H1 (cell line): Measurements from ENCODE around the gene MOB3C. TPM values are rescaled to one million over a fixed set of nuclear protein-coding genes. Genes with fewer than 3 reads are reported as not detected.

ENCODE experiments used
- CTCF ChIA-PET: fragments of 300-600 bp; sonication (Branson Sonifier 250); formaldehyde crosslinking; loops from one replicate; lab custom pipeline; 2021; ENCODE audit not compliant: partially characterized antibody; lab: Charles Lee
- POLR2A ChIA-PET: fragments of 300-600 bp; sonication (Branson Sonifier 250); formaldehyde crosslinking; loops from one replicate; lab custom pipeline; 2021; ENCODE audit warnings: inconsistent platforms; ENCODE audit not compliant: partially characterized antibody; lab: Charles Lee
- DNase-seq, 2 experiments: peaks; one replicate each; pipeline versions ENCODE4 v3.0.0 to v3.0.0-alpha.2; 2010 to 2022; ENCODE audit warnings: low spot score in 2 of 2, low read depth in 1 of 2, mixed read lengths in 1 of 2
- FAIRE-seq: peaks from 2 replicates; lab custom pipeline; 2011; peaks lifted over from hg19 to GRCh38; lab: Jason Lieb, UNC
- H2AFZ ChIP-seq: 2 replicates; pipeline ENCODE4 v1.8.1; 2012; ENCODE audit warnings: low read length, inconsistent platforms
- H2AK5ac ChIP-seq: 2 replicates; pipeline ENCODE4 v1.6.1; 2013; ENCODE audit warnings: low read depth, low read length
- H2BK120ac ChIP-seq: replicated peaks from 2 replicates; pipeline ENCODE3; 2013; ENCODE audit warnings: low read depth, low read length, inconsistent platforms
- H2BK12ac ChIP-seq: 2 replicates; pipeline ENCODE4 v1.6.1; 2013; ENCODE audit warnings: low read depth, low read length
- H2BK15ac ChIP-seq: 2 replicates; pipeline ENCODE4 v1.6.1; 2013; ENCODE audit warnings: low read length
- H2BK20ac ChIP-seq: 2 replicates; pipeline ENCODE4 v1.6.1; 2013; ENCODE audit warnings: low read length
- H2BK5ac ChIP-seq: 2 replicates; pipeline ENCODE4 v1.6.1; 2013; ENCODE audit warnings: low read depth, low read length
- H3K14ac ChIP-seq: 2 replicates; pipeline ENCODE4 v1.6.1; 2013; ENCODE audit warnings: inconsistent platforms; ENCODE audit not compliant: insufficient read length
- H3K18ac ChIP-seq: 2 replicates; pipeline ENCODE4 v1.6.1; 2013; ENCODE audit warnings: low read length; ENCODE audit errors: extremely low read depth
- H3K23ac ChIP-seq: 2 replicates; pipeline ENCODE4 v1.6.1; 2013; ENCODE audit warnings: inconsistent platforms; ENCODE audit not compliant: insufficient read length
- H3K23me2 ChIP-seq: 2 replicates; pipeline ENCODE4 v1.6.1; 2013; ENCODE audit warnings: low read depth, low read length
- H3K27ac ChIP-seq: 2 replicates; pipeline ENCODE4 v1.6.1; 2011; ENCODE audit warnings: low read depth, low read length, inconsistent platforms
- H3K27me3 ChIP-seq, 4 experiments: replicated peaks in 1 of 4; 1 replicate in 1 of 4; 2 replicates in 3 of 4; pipeline versions ENCODE4 v1.6.1 to v1.8.1; 2011 to 2013; ENCODE audit warnings: low read length in 3 of 4, mild to moderate bottlenecking in 3 of 4, inconsistent platforms in 2 of 4, mixed read lengths in 2 of 4, moderate library complexity in 1 of 4; ENCODE audit not compliant: control insufficient read depth in 3 of 4, insufficient read depth in 3 of 4; ENCODE audit errors: extremely low read depth in 1 of 4
- H3K36me3 ChIP-seq, 4 experiments: 2 replicates each; pipeline versions ENCODE4 v1.6.1 to v1.8.1; 2011 to 2013; ENCODE audit warnings: mild to moderate bottlenecking in 4 of 4, low read length in 3 of 4, moderate library complexity in 2 of 4, control low read depth in 1 of 4, inconsistent platforms in 1 of 4; ENCODE audit not compliant: insufficient read depth in 4 of 4, control insufficient read depth in 2 of 4
- H3K4ac ChIP-seq: replicated peaks from 2 replicates; pipeline ENCODE3; 2013; ENCODE audit warnings: low read length, low read depth, mixed read lengths, inconsistent platforms; ENCODE audit not compliant: insufficient read length
- H3K4me1 ChIP-seq, 4 experiments: replicated peaks in 1 of 4; 1 replicate in 1 of 4; 2 replicates in 3 of 4; pipeline versions ENCODE4 v1.6.1 to v1.8.1; 2011 to 2013; ENCODE audit warnings: low read length in 3 of 4, inconsistent platforms in 2 of 4, mixed read lengths in 1 of 4; ENCODE audit not compliant: insufficient read depth in 4 of 4, control insufficient read depth in 3 of 4
- H3K4me2 ChIP-seq, 2 experiments: 2 replicates each; pipeline versions ENCODE4 v1.6.1 to v1.8.1; 2011 to 2013; ENCODE audit warnings: low read depth in 2 of 2, low read length in 2 of 2, control low read depth in 1 of 2, inconsistent platforms in 1 of 2, mild to moderate bottlenecking in 1 of 2; ENCODE audit not compliant: insufficient read depth in 1 of 2
- H3K4me3 ChIP-seq, 4 experiments: fragments of 200-600, 300-600 bp in 1 of 4; sonication (generic), shearing (Covaris generic), sonication (Bioruptor Twin) in 1 of 4; 2 replicates each; pipeline versions ENCODE4 v1.5.1 to v1.8.1; 2011 to 2016; ENCODE audit warnings: low read length in 4 of 4, low read depth in 3 of 4, control low read depth in 2 of 4, inconsistent platforms in 2 of 4, mild to moderate bottlenecking in 2 of 4, mixed read lengths in 1 of 4, moderate library complexity in 1 of 4; ENCODE audit not compliant: insufficient read depth in 2 of 4; ENCODE audit errors: extremely low read depth in 1 of 4
- H3K56ac ChIP-seq: replicated peaks from 2 replicates; pipeline ENCODE3; 2013; ENCODE audit warnings: low read depth, mild to moderate bottlenecking, mixed read lengths, low read length, inconsistent platforms; ENCODE audit not compliant: insufficient read length
- H3K79me1 ChIP-seq: 2 replicates; pipeline ENCODE4 v1.6.1; 2013; ENCODE audit warnings: low read depth, low read length, control low read depth
- H3K79me2 ChIP-seq, 2 experiments: 2 replicates each; pipeline versions ENCODE4 v1.6.1 to v1.8.1; 2012 to 2013; ENCODE audit warnings: low read length in 2 of 2, mild to moderate bottlenecking in 2 of 2, inconsistent platforms in 1 of 2; ENCODE audit not compliant: insufficient read depth in 2 of 2, control insufficient read depth in 1 of 2
- H3K9ac ChIP-seq, 4 experiments: replicated peaks in 1 of 4; 1 replicate in 1 of 4; 2 replicates in 3 of 4; pipeline versions ENCODE4 v1.6.1 to v1.8.1; 2011 to 2013; ENCODE audit warnings: low read depth in 3 of 4, low read length in 3 of 4, control low read depth in 2 of 4, mild to moderate bottlenecking in 2 of 4, moderate library complexity in 2 of 4, inconsistent platforms in 1 of 4; ENCODE audit errors: extremely low read depth in 1 of 4
- H3K9me3 ChIP-seq, 2 experiments: 2 replicates each; pipeline versions ENCODE4 v1.6.1 to v1.8.1; 2012 to 2013; ENCODE audit warnings: mild to moderate bottlenecking in 2 of 2, moderate library complexity in 2 of 2, control low read depth in 1 of 2, inconsistent platforms in 1 of 2, low read depth in 1 of 2, low read length in 1 of 2, mixed read lengths in 1 of 2; ENCODE audit not compliant: insufficient read depth in 2 of 2
- H4K20me1 ChIP-seq, 2 experiments: replicated peaks in 1 of 2; 2 replicates each; pipeline versions ENCODE3 to v1.8.1; 2011 to 2013; ENCODE audit warnings: inconsistent platforms in 2 of 2, low read length in 2 of 2, mild to moderate bottlenecking in 1 of 2; ENCODE audit not compliant: insufficient read depth in 2 of 2, control insufficient read depth in 1 of 2
- H4K5ac ChIP-seq: 2 replicates; pipeline ENCODE4 v1.6.1; 2013; ENCODE audit warnings: low read length, low read depth, mixed read lengths, inconsistent platforms; ENCODE audit not compliant: insufficient read length
- H4K8ac ChIP-seq: 2 replicates; pipeline ENCODE4 v1.8.0; 2013; ENCODE audit warnings: mild to moderate bottlenecking, moderate library complexity, low read length, inconsistent platforms; ENCODE audit not compliant: insufficient read depth; ENCODE audit errors: extremely low read depth
- H4K91ac ChIP-seq: replicated peaks from 2 replicates; pipeline ENCODE3; 2013; ENCODE audit warnings: low read length, mixed read lengths, inconsistent platforms; ENCODE audit not compliant: insufficient read length
- ASH2L ChIP-seq: fragments of 200-600, 300-600 bp; sonication (generic); IDR thresholded peaks from one replicate; pipeline ENCODE4 v1.7.1; 2017; ENCODE audit warnings: low read length
- ATF3 ChIP-seq: IDR thresholded peaks from 2 replicates; pipeline ENCODE4 v1.6.1; 2011; ENCODE audit warnings: low read depth, mild to moderate bottlenecking, low read length; ENCODE audit not compliant: insufficient read depth
- BACH1 ChIP-seq: IDR thresholded peaks from 2 replicates; pipeline ENCODE4 v1.6.1; 2012; ENCODE audit warnings: low read length, improper control_type of control experiment
- BCL11A ChIP-seq, 2 experiments: IDR thresholded peaks; one replicate each; pipeline ENCODE4 v1.6.1; 2011; ENCODE audit warnings: low read depth in 2 of 2, low read length in 2 of 2, mild to moderate bottlenecking in 2 of 2
- EZH2 ChIP-seq: fragments of 200-600 bp; sonication (generic); IDR thresholded peaks from 2 replicates; pipeline ENCODE4 v1.7.1; 2012; ENCODE audit warnings: low read depth, mild to moderate bottlenecking, moderate library complexity, low read length, inconsistent platforms; ENCODE audit not compliant: severe bottlenecking
- GABPA ChIP-seq: IDR thresholded peaks from 2 replicates; pipeline ENCODE4 v1.6.1; 2011; ENCODE audit warnings: mild to moderate bottlenecking, low read length, moderate library complexity, borderline replicate concordance; ENCODE audit not compliant: insufficient read depth
- HDAC2 ChIP-seq, 2 experiments: fragments of 300-600 bp in 1 of 2; sonication (generic) in 1 of 2; IDR thresholded peaks; 2 replicates each; pipeline ENCODE4 v1.6.1; 2011 to 2012; ENCODE audit warnings: low read depth in 2 of 2, low read length in 2 of 2, mild to moderate bottlenecking in 2 of 2, moderate library complexity in 2 of 2, borderline replicate concordance in 1 of 2, inconsistent platforms in 1 of 2
- HDAC6 ChIP-seq: IDR thresholded peaks from one replicate; pipeline ENCODE4 v1.7.1; 2012; ENCODE audit warnings: low read depth, mild to moderate bottlenecking, inconsistent platforms, low read length, moderate library complexity
- PHF8 ChIP-seq: fragments of 200-600 bp; sonication (generic); conservative IDR thresholded peaks from 2 replicates; pipeline ENCODE4 v1.7.1; 2012; ENCODE audit warnings: low read depth, mild to moderate bottlenecking, inconsistent platforms, low read length, moderate library complexity
- POU5F1 ChIP-seq: IDR thresholded peaks from 2 replicates; pipeline ENCODE4 v1.6.1; 2011; ENCODE audit warnings: low read depth, mild to moderate bottlenecking, low read length, moderate library complexity
- SIN3A ChIP-seq, 2 experiments: IDR thresholded peaks in 1 of 2; conservative IDR thresholded peaks in 1 of 2; 2 replicates each; pipeline ENCODE4 v1.6.1; 2011 to 2012; ENCODE audit warnings: low read length in 2 of 2, improper control_type of control experiment in 1 of 2, low read depth in 1 of 2, mild to moderate bottlenecking in 1 of 2
- WGBS, 2 experiments: shearing (Covaris generic) in 1 of 2; methylation state at CpG; one replicate each; pipeline versions ENCODE4 v1.1.6 to v1.1.7; 2013 to 2015; ENCODE audit warnings: low lambda C conversion rate in 2 of 2, mixed read lengths in 2 of 2, inconsistent platforms in 1 of 2, low coverage in 1 of 2, missing lambda C conversion rate in 1 of 2; ENCODE audit not compliant: insufficient replicate concordance in 2 of 2, insufficient coverage in 1 of 2, insufficient read length in 1 of 2; ENCODE audit errors: extremely low coverage in 1 of 2, missing lambda C conversion rate in 1 of 2; 5-methylcytosine and 5-hydroxymethylcytosine counted together
- polyA plus RNA-seq, 7 experiments: library from polyadenylated mRNA; depleted of rRNA in 3 of 7; stranded (reverse) in 5 of 7; unstranded in 2 of 7; fragments of >200 nt in 5 of 7; fragments of 200-250 nt in 2 of 7; gene quantifications; 1 replicate in 5 of 7; 2 replicates in 1 of 7; 4 replicates in 1 of 7; pipeline versions ENCODE4 v1.2.1 to v1.2.3, GENCODE V29; 2011 to 2013; ENCODE audit warnings: missing spikeins in 2 of 7, mixed read lengths in 2 of 7
- total RNA-seq: library from RNA; stranded (reverse); fragmentation: NEBNext Ultra II Directional; extraction: Animal tissue kit (Norgen Biotek cat#: 25700); gene quantifications from 2 replicates; pipeline ENCODE4 v1.2.1, GENCODE V29; 2021

MOB3C gene
- total and polyA plus RNA-seq, 2 of the 8 experiments (the other 6 are each of a cell fraction or from before 2014, with no cell fraction given): 5.8 to 6.6 TPM

DNA sequence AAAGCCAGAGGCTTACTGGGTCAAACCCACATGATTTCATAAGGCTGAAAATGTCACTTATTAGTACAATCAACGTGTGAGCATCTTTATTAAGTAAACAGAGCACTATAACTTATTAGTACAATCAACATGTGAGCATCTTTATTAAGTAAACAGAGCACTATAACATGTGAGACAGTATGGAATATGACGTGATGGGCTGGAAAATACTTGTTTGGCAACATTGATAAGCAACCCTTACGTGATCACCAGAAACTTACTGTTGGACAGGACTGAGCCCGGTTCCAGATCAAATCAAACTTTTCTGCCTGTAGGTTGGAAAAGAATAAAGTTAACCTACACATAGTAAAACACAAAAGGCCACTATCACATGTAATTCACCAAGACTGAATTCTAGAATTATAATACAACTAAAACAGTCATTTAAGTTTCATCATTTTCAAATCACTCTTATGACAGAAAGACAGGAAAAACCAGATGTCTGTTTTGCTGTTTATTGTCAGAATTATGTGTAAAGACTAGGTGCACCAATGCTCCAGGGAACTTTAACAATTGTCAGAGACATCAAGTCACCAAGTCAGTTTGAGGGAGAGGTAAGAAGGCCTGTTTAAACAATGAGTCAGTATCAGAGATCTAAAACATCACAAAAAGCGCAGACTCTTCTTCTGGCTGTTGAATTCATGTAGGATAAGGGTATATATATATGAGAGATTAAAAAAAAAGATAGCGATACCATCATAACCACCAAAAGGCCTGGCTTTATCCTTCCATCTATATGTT, 35.9 kb upstream of the MOB3C start:
- H3K79me2 ChIP-seq: no peaks in the 10 kb centered on the region
- no peak overlapping the region for H2AK5ac ChIP-seq
- H3K4me2 ChIP-seq: no peak overlapping the region
- FAIRE-seq (no peak), DNase-seq (no peak)
- peaks cover 0 to 54% (median 17%) of the 10 kb centered on the region in 4 experiments; a peak in 6 of 8 replicates for H3K36me3 ChIP-seq
- H4K8ac ChIP-seq: no peak overlapping the region
- H3K14ac ChIP-seq: no peak overlapping the region
- H2BK15ac ChIP-seq: no peak overlapping the region
- H4K20me1 ChIP-seq: no peaks in the 10 kb centered on the region
- H3K27me3 ChIP-seq: no peaks in the 10 kb centered on the region
- no peaks in the 10 kb centered on the region for H3K79me1 ChIP-seq
- no peaks in the 10 kb centered on the region for H3K9me3 ChIP-seq
- H3K23ac ChIP-seq: no peak overlapping the region
- H3K4ac ChIP-seq: no peak overlapping the region
- no peak overlapping the region for H2BK5ac ChIP-seq
- H4K5ac ChIP-seq: no peak overlapping the region
- H2AFZ ChIP-seq: no peak overlapping the region
- ChIA-PET CTCF (no interaction called here), POLR2A (interaction anchor here (0.9 to 1.6 kb wide), 3 partner anchors 9 to 15 kb away, joined by 3 to 4 read pairs (median 3); no protein-coding TSS in a partner anchor)
- H3K4me1 ChIP-seq: no peaks in the 10 kb centered on the region
- H4K91ac ChIP-seq: no peak overlapping the region
- no peaks in the 10 kb centered on the region for H3K23me2 ChIP-seq
- no peak overlapping the region for H3K27ac ChIP-seq
- H3K9ac ChIP-seq: no peak overlapping the region
- no peak overlapping the region for H2BK20ac ChIP-seq
- H3K56ac ChIP-seq: no peak overlapping the region
- no peak overlapping the region for H3K4me3 ChIP-seq
- 76% methylated on average over 6 of the region's 6 CpGs; no CpG with 5 or more reads in 1 of the 2 experiments for WGBS, 2 experiments
- H2BK12ac ChIP-seq: no peak overlapping the region
- H3K18ac ChIP-seq: no peak overlapping the region
- H2BK120ac ChIP-seq: no peak overlapping the region
- TF ChIP-seq ATF3 (no peak), HDAC6 (no peak), EZH2 (no peak), BACH1 (no peak), SIN3A (conservative IDR thresholded peaks at IDR 0.05 in 1 of 2, IDR thresholded peaks at IDR 0.05 in 1 of 2; ENCODE audit: low read depth in 1 of 2, low read length in 2 of 2) (no peak), BCL11A (IDR thresholded peaks at IDR 0.05; ENCODE audit: low read depth in 2 of 2, low read length in 2 of 2) (no peak), GABPA (no peak), POU5F1 (no peak), PHF8 (no peak), HDAC2 (IDR thresholded peaks at IDR 0.05; ENCODE audit: borderline replicate concordance in 1 of 2, low read depth in 2 of 2, low read length in 2 of 2) (no peak), ASH2L (no peak)
